Right renal cortex interstitium (tissue), 3 donors: ENCODE measurements around the gene KCNQ1. TPM values are rescaled to one million over a fixed set of nuclear protein-coding genes. Genes with fewer than 3 reads are reported as not detected.

Source experiments
- DNase-seq, 3 donors: peaks; one replicate each; pipeline ENCODE4 v3.0.0-alpha.2; 2013; ENCODE audit warnings: low read depth in 3 of 3, low spot score in 2 of 3
- polyA plus RNA-seq, 3 donors: library from polyadenylated mRNA; unstranded; fragments of 120-200 nt; gene quantifications; one replicate each; pipeline ENCODE4 v1.2.1, GENCODE V29; 2013; ENCODE audit not compliant: insufficient read length in 3 of 3

KCNQ1 gene
- polyA plus RNA-seq, 3 donors = 8.4 to 11.8 (median 10.2) TPM

GRCh38 chr11:2718817-2719438 is 274.1 kb downstream of the KCNQ1 start:
- DNase-seq = no peak

GRCh38 chr11:2719831-2720590 is 275.2 kb downstream of the KCNQ1 start:
- DNase-seq = no peak

GRCh38 chr11:2721210-2721916 is 276.6 kb downstream of the KCNQ1 start:
- DNase-seq = no peak

DNA sequence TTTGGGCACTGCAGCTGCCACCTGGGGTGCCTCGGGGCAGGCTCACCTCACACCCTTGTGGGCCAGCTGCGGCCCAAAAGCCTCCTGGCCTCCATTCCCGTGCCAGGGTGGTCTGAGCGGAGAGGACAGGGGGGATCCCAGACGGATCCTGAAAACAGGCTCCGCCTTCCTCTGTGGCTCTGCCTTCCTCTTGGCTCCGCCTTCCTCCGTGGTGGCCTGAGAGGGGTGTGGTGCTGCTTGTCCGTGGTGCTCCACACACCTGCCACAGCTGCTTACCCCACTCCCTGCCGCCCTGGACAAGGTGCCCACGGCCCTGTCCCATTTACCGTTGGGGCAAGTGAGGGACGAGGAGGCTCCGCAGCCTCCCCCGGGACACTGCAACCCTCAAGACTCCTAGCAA is 278.1 kb downstream of the KCNQ1 start:
- DNase-seq = no peak

DNA sequence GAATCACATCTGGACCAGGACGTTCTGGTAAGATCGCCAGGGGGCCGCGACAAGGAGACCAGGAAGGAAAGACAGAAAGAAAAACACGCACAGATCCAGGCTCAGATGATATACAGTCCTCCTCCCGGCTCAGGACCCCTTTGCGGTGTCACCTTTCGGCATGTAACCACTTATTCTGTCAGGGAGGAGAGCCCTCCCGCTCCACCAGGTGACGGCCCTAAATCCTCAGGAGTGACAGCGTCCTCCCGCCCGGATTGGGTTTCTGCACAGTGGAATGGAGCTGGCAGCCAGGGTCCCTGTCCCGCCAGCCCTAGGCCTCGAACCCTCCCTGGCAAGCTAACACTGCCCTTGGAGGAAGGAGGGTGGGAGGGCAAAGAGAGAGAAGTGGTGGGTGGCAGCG is 279.3 kb downstream of the KCNQ1 start:
- DNase-seq = peak in 1 of 3 donors; percentile 76

- DNase-seq = no peak
Measured at GRCh38 chr11:2724653-2725367, 280.0 kb downstream of the KCNQ1 start.

GRCh38 chr11:2725368-2726300 is 280.8 kb downstream of the KCNQ1 start:
- peak in 2 of 3 donors; percentile 56 to 62 for DNase-seq

GRCh38 chr11:2726964-2727363 is 282.2 kb downstream of the KCNQ1 start:
- no peak for DNase-seq

DNA sequence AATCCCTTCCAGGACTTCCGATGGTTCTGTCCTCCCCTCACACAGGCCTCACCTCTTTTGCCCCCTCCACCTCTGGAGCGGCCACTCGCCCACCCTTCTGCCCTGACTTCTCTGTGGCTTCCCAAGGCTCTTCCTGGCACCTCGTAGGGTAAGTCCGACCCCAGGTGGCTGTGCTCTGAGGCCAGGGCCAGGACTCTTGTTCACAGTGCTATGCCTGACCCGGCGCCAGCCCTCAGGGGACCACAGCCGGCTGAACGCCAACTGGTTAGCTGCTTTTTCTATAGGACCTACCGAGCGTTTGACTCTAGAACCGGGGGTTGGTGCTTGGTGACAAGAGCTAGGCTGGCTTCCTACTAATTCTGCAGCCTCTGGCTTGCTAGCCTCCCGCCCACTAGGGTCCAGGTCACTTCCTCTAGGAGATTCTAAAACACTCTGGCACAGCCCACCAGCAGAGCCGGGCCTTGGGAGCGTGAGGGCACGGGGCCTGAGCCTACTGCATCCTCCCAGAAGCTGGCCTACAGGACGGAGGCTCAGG is 283.4 kb downstream of the KCNQ1 start:
- no peak for DNase-seq

GRCh38 chr11:2728663-2729332 is 284.0 kb downstream of the KCNQ1 start:
- no peak for DNase-seq

GRCh38 chr11:2729841-2730240 is 285.0 kb downstream of the KCNQ1 start:
- DNase-seq = no peak

DNA sequence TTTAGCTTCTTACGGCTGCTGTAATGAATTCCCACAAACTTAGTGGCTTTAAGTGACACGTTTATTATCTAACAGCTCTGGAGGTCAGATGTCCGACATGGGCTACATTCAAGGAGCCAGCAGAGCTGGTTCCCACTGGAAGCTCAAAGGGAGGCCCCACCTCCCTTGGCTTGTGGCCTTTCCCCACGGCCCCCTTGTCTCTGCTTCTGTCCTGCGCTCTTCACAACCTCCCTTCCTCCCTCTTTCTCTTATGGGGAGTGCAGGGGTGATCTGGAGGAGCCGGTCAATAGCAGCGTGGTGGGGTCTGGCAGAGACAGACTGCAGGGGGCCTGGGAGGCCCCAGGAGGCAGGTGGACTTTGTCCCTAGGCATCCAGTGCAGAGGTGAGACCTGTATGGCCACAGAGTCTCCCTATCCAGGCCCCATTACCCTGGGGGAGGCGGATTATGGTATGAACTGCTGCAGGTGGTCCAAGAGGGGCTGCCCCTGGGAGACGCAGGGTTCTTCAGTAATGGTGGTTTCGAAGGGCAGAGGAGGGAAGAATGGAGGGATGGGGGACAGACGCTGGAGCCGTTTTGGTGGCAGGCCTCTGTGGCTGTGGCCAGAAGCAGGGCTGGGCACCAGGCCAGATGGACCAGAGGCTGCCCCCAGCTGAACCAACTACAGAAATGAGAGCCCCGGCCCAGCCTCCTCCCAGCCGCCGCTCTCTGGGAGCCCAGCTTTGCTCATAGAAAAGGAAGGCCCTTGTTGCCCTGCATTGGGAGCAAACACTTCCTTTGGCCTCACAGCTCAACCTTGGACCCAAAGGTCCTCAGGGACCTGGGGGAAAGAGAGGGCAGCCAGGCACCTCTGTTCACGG is 285.7 kb downstream of the KCNQ1 start:
- DNase-seq = no peak

- no peak for DNase-seq
Measured at GRCh38 chr11:2731130-2732125, 286.6 kb downstream of the KCNQ1 start.

DNA sequence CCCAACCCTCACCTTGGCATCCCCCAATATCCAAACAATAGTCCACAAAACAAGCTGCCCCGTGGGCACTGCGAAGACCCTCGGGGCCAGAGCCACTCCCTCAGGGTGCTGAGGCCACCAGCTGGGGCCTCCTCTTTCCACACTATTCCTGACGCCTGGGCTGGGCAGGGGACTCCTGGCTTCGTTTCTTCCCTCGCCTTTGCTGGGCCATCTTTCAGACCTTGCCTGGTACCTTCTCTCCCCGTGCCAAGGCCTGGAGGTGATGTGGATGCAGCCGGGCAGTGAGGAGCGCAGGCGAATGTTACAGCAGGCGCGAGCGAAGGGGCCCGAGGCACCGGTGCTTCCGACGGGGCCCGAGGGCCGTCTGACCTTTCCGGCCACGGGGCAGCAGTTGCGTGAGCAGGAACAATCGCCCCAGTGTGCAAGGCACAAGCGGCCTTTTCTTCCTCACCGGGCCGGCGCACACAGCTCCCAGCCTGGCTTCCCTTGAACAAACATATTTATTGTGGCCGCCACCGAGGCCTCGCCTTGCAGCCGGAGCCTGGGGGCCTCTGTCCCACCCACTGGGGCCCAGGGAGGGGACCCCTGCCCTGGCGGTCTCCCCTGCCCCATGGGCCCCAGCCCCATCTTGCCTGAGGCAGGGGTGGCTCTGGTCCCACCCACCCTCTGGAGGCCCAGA is 287.6 kb downstream of the KCNQ1 start:
- no peak for DNase-seq

DNA sequence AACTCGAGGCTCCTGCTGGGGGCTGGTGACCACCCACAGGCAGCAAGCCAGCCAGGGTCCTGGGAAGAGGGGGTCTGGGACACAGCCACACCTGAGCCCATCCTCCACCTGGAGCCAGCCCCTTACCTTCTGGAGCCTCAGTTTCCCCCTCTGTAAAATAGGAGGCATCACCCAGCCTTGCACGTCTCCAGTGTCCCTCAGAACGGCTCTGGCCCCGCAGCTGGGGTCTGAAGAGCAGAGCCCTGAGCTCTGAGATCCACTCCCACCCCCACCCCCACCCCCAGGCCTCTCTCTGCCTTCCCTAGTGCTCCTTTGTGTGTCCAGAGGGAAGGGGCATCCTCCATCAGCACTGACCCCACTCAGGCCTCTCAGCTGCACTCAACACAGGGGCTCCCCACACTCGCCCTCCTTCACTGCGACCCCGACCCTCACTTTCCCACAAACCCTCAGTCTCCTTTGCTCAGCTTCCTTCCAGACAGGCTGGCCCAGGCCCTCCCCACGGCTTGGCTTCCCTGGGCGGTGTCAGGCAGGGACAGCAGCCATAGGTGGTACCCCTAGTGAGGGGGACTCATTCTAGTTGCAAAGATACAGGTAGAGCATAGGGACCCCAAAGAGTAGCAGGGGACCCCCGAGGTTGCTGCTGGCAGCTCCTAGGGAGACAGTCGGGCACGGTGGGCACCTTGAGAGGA is 288.3 kb downstream of the KCNQ1 start:
- no peak for DNase-seq
